Activated naive CD4-positive, alpha-beta T cell treated with anti-CD3 and anti-CD28 coated beads, Interleukin-2, amount 10 ng/mL, durations not matched to agents 5 hours and 36 hours (primary cell): ENCODE data around the gene MTFR1L. TPM values are rescaled to one million over a fixed set of nuclear protein-coding genes. Genes with fewer than 3 reads are reported as not detected.

ENCODE experiments used
- total RNA-seq, 2 experiments: library from RNA; stranded (reverse); gene quantifications; one replicate each; pipeline ENCODE4 v1.2.3, GENCODE V29; 2021

Gene MTFR1L
- total RNA-seq: 10 to 100 TPM; 44.0 to 45.6 TPM

DNA sequence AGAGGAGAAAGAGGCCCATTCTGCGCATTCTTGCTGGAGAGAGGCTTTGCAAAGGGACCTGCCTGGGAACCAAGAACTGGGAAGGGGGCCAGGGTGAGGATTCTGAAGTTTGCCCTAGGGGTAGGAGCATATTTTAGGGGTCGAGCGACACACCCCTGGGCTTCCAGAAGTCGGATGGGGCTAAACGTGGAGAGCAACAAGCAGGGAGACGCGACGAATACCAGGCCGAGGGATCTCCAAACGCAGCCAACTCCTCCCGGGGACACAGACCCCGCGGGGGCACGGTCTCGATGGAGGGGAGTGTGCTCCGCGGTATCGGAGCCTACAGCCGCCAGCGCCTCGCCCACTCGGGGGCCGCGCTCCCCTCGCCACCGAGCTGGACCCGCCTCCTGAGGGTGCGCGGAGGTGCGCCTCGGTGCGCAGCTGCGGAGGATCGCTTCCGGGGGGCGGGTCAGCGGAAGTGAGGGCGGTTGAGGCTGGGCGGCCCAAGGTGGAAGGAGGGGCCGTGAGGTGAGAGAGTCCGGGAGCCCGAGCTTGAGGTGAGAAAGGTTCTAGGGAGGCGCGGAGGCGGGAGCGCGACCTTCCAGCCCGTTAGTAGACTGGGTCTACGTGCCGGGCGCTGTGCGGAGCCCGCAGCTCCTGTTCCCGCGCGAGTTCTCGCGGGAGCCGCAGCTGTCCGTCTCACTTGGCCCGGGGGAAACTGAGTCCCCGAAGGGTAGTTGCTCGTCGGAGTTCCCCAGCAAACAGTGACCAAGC is at the start of gene MTFR1L:
TSS of gene MTFR1L (plus strand) at position 464 of the 756 bp plus-strand sequence. CDS start 3,151 bp downstream, outside the sequence.

DNA sequence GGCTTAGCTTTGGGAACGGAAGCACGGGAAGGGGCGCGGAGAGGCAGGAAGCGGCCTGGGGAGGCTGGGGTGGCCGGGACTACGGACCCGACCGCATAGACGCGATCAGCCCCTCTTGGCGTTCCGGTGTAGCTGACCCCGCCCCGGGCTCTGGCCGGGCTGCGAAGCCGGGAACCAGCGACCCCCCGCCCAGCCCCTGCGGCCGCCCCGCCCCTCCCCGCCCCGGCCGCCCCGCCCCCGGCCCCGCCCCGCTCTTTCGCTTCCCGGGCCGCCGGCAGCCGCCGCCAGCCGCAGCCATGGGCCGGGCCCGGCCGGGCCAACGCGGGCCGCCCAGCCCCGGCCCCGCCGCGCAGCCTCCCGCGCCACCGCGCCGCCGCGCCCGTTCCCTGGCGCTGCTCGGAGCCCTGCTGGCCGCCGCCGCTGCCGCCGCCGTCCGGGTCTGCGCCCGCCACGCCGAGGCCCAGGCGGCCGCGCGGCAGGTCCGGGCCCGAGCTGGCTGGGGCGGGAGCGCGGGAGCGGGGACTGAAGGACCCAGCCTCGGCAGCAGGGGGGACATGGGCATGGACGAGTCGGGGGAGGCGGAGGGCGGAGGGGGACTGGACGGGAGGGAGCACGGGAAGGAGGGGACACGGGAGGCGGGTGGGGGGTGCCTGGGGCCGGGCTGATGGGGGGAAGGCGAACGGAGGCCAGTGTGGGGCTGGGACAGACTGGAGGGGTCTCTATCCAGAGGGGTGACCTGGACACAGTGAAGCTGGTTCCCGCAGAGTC is 19.6 kb upstream of the MTFR1L start, which contains the start of gene SELENON:
TSS of gene SELENON (plus strand) at position 259 of the 768 bp plus-strand sequence. CDS start at position 297, 38 bp downstream.

DNA sequence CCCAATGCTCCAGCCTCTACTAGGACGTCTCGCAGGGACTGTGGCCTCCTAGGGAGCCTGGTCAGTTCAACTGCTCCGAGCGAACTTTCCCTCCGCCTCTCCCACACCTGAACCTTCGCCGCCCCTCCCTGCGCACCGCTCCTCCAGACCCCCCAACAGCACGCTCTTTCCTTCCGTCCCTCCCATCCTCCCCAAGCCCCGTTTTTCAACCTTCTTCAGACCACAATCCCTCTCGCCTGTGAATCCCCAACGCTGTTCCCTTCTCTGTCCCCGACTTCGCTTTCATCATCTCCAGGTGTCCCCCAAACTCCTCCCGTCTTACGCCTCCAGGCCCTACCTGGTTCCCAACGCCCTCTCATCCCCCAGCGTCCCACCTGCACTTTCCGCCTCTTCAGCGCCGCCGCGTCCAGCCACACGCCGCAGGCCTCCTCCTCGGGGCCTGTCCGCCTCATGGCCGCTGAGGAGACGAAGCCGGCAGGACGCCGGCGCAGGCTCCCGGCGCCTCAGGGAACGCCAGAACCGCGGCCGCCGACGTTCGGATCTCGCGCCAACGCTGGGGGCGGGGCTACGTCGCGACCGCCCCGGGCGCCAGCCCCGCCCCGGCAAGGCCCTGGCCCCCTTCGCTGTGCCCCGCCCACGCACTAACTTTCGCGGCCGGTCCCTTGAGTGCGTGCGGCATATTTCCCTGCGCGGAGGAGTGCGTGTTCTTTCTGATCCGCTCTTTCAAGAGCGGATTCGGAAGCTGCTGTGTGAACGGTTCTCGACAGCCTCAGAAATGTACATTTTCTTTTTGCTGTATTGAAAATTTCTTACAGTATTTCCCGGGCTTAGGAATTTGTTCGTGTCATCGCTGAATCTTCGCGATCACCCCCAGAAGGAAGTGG is 39.4 kb downstream of the MTFR1L start, which contains the start of gene AUNIP:
TSS of gene AUNIP (minus strand) at position 552 of the 884 bp plus-strand sequence. CDS start at position 452, 100 bp downstream.

DNA sequence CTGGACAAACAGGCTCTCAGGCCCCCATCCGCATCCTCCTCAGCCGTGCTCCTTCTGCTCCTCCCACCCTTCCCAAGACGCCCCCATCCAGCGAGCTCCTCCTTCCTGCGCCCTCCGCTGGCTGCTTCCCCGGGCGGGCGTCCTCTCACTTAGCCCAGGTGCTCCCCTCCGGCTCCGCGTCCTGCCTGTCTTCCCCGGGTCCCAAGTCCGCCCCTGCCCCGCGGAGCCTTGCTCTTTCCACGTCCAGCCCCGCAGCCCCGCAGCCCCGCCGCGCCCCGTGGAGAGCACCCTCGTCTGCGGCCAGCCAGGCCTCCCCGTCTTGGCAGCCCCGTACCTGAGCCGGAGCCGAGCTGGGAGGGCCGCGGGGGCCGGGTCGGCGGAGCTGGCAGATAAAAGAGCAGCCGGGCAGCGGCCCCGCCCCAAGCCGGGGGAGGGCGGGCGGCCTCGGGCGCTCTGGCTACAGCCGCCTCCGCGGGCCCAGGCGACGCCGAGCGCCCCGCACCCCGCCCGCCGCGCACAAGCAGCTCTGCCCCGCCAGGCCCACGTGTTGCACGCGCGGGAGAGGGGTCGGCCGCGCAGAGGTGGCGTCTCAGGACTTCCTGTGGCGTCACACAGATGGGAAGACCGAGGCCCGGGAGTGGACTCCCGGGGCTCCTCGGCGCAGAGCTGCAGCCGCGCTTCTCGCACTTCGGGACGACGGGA is 55.6 kb downstream of the MTFR1L start, which contains the start of gene PAQR7:
TSS of gene PAQR7 (minus strand) at position 555 of the 702 bp plus-strand sequence. CDS start 11,869 bp downstream, outside the sequence.

Other genes starting within 250 kb of the MTFR1L start
- gene MAN1C1, start 203.2 kb upstream of the MTFR1L start, total RNA-seq: 10 to 100 TPM; 40.9 to 41.0 TPM
- 10 to 100 TPM; 13.4 to 14.3 TPM for gene SELENON, start 19.8 kb upstream of the MTFR1L start, total RNA-seq
- 1 to 10 TPM; 3.0 to 4.4 TPM for gene AUNIP, start 39.5 kb downstream of the MTFR1L start, total RNA-seq
- 1 to 10 TPM; 1.7 to 2.1 TPM for gene PAQR7, start 55.8 kb downstream of the MTFR1L start, total RNA-seq
- gene STMN1, start 86.5 kb downstream of the MTFR1L start, total RNA-seq: 100 to 1,000 TPM; 550 to 577 TPM
- gene PAFAH2, start 178.1 kb downstream of the MTFR1L start, total RNA-seq: 10 to 100 TPM in 1 of 2 experiments, 1 to 10 TPM in 1; 9.9 to 10.7 TPM
- gene EXTL1, start 201.8 kb downstream of the MTFR1L start, total RNA-seq: not detected
- gene SLC30A2, start 226.2 kb downstream of the MTFR1L start, total RNA-seq: not detected
- under 1 TPM in 1 of 2 experiments, not detected in 1; 0.39 TPM for gene TRIM63, start 247.7 kb downstream of the MTFR1L start, total RNA-seq